Tibial nerve (tissue), 4 donors: ENCODE measurements around the gene ZBTB7C. TPM values are rescaled to one million over a fixed set of nuclear protein-coding genes. Genes with fewer than 3 reads are reported as not detected.

ENCODE experiments used
- DNase-seq, 2 donors: peaks; one replicate each; pipeline ENCODE4 v3.0.0-alpha.2; 2019; ENCODE audit warnings: low spot score in 2 of 2
- H3K27ac ChIP-seq, 4 donors: fragments of 200-600 bp; sonication (generic) in 3 of 4; one replicate each; pipeline ENCODE4 v1.5.1; 2017 to 2019; ENCODE audit warnings: mild to moderate bottlenecking in 1 of 4
- H3K27me3 ChIP-seq, 2 donors: fragments of 200-600 bp; sonication (generic) in 1 of 2; one replicate each; pipeline versions ENCODE4 v1.5.1 to v1.6.0; 2017 to 2019
- H3K36me3 ChIP-seq, 3 donors: fragments of 200-600 bp; sonication (generic); one replicate each; pipeline ENCODE4 v1.5.1; 2018 to 2019
- H3K4me1 ChIP-seq, 4 donors: fragments of 200-600 bp; sonication (generic) in 3 of 4; one replicate each; pipeline ENCODE4 v1.5.1; 2017 to 2019
- H3K4me3 ChIP-seq, 4 donors: fragments of 200-600 bp; sonication (generic) in 3 of 4; one replicate each; pipeline ENCODE4 v1.5.1; 2017 to 2019; ENCODE audit warnings: mild to moderate bottlenecking in 1 of 4, moderate library complexity in 1 of 4
- H3K9me3 ChIP-seq, 4 donors: fragments of 200-600 bp; sonication (generic) in 3 of 4; one replicate each; pipeline ENCODE4 v1.5.1; 2017 to 2019
- EP300 ChIP-seq, 2 donors: sonication (generic); formaldehyde crosslinking; IDR thresholded peaks; one replicate each; pipeline ENCODE4 v1.6.1; 2017; ENCODE audit warnings: antibody characterized with exemption in 2 of 2, mild to moderate bottlenecking in 1 of 2
- POLR2A ChIP-seq, 2 donors: fragments of 450-650 bp; IDR thresholded peaks; one replicate each; pipeline ENCODE4 v1.6.1; 2017; ENCODE audit warnings: antibody characterized with exemption in 2 of 2, mild to moderate bottlenecking in 2 of 2, moderate library complexity in 2 of 2
- WGBS, 2 donors: methylation state at CpG; one replicate each; pipeline ENCODE4 v1.1.5; 2018; 5-methylcytosine and 5-hydroxymethylcytosine counted together
- total RNA-seq, 4 donors: library from RNA; depleted of rRNA; stranded (reverse); fragments of >200 nt; gene quantifications; one replicate each; pipeline ENCODE4 v1.1.0, GENCODE V29; 2016
- TF ChIP-seq, protein P1 (sequence below), 5 experiments: fragments of 200-600 bp in 3 of 5; fragments of 450-650 bp in 2 of 5; sonication (generic) in 3 of 5; IDR thresholded peaks; one replicate each; pipeline ENCODE4 v1.5.1; 2016 to 2019; ENCODE audit warnings: antibody characterized with exemption in 5 of 5, mild to moderate bottlenecking in 3 of 5, moderate library complexity in 2 of 5

The ZBTB7C gene
- total RNA-seq, 4 donors from 2014 or later, result 24.6 to 95.0 (median 75.3) TPM

DNA sequence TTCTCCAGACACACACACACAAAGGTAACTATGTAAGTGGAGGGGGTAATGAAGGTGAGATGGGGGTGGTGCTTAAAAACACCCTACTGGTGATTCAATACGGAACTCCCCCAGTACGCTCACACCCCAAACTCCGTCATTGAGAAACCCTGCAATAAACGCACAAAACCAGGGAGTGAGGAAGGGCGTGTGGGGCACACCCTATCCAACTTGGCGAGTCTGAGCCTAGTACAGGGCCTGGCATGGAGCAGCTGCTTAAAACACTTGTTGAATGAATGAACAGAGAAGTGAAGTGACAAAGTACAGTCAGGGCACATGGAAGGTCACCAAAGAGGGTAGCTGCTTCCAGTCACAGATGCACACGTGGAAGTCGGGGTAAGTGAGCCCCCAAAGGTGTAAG, 331.9 kb downstream of the ZBTB7C start:
- Histone ChIP-seq H3K27ac (no peak overlapping the region), H3K36me3 (no peaks in the 10 kb centered on the region), H3K4me3 (no peak overlapping the region), H3K27me3 (no peaks in the 10 kb centered on the region), H3K4me1 (peaks cover 0 to 40% (median 0%) of the 10 kb centered on the region in 4 donors), H3K9me3 (no peaks in the 10 kb centered on the region)
- DNase-seq, result no peak
- 81 to 89% methylated on average over 8 of the region's 8 CpGs for WGBS, 2 donors
- TF ChIP-seq POLR2A (IDR thresholded peaks at IDR 0.05), result no peak
- TF ChIP-seq, protein P1, sequence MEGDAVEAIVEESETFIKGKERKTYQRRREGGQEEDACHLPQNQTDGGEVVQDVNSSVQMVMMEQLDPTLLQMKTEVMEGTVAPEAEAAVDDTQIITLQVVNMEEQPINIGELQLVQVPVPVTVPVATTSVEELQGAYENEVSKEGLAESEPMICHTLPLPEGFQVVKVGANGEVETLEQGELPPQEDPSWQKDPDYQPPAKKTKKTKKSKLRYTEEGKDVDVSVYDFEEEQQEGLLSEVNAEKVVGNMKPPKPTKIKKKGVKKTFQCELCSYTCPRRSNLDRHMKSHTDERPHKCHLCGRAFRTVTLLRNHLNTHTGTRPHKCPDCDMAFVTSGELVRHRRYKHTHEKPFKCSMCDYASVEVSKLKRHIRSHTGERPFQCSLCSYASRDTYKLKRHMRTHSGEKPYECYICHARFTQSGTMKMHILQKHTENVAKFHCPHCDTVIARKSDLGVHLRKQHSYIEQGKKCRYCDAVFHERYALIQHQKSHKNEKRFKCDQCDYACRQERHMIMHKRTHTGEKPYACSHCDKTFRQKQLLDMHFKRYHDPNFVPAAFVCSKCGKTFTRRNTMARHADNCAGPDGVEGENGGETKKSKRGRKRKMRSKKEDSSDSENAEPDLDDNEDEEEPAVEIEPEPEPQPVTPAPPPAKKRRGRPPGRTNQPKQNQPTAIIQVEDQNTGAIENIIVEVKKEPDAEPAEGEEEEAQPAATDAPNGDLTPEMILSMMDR (IDR thresholded peaks at IDR 0.05), result no peak
- TF ChIP-seq EP300 (IDR thresholded peaks at IDR 0.05), result no peak

DNA sequence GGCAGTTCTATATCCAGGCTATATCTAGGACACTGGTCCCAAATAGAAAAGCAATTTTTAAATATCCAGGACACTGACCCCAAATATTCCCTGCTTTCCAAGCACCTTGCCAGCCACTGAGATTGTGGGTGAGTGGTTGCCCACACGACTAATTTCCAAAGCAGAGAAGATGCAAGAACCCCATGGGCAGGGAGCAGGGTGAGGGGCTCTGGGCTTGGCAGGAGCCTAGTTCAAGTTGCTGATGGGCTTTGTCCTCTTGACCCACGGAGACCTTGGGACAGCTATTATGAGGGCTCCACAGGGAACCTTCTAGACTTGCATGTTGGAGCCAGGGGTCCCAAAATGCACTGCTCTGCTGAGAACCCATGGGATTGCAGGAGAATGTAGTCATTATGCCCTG, 332.7 kb downstream of the ZBTB7C start:
- 52 to 72% methylated on average over 2 of the region's 2 CpGs for WGBS, 2 donors
- no peaks in the 10 kb centered on the region for H3K36me3 ChIP-seq
- H3K9me3 ChIP-seq, result no peaks in the 10 kb centered on the region
- no peak for DNase-seq
- H3K4me3 ChIP-seq, result no peak overlapping the region
- TF ChIP-seq, protein P1 (IDR thresholded peaks at IDR 0.05), result no peak
- TF ChIP-seq EP300 (IDR thresholded peaks at IDR 0.05), result no peak
- TF ChIP-seq POLR2A (IDR thresholded peaks at IDR 0.05), result no peak
- no peak overlapping the region for H3K27ac ChIP-seq
- H3K27me3 ChIP-seq, result no peaks in the 10 kb centered on the region
- peaks cover 0 to 44% (median 0%) of the 10 kb centered on the region in 4 donors for H3K4me1 ChIP-seq

GRCh38 chr18:48075707-48076093, 333.5 kb downstream of the ZBTB7C start:
- no peak overlapping the region for H3K27ac ChIP-seq
- no peaks in the 10 kb centered on the region for H3K9me3 ChIP-seq
- H3K36me3 ChIP-seq, result no peaks in the 10 kb centered on the region
- H3K27me3 ChIP-seq, result no peaks in the 10 kb centered on the region
- H3K4me3 ChIP-seq, result no peak overlapping the region
- WGBS, 2 donors, result 69 to 81% methylated on average over 10 of the region's 10 CpGs
- peaks cover 0 to 44% (median 0%) of the 10 kb centered on the region in 4 donors for H3K4me1 ChIP-seq
- TF ChIP-seq POLR2A (IDR thresholded peaks at IDR 0.05) (no peak), EP300 (IDR thresholded peaks at IDR 0.05) (no peak)
- TF ChIP-seq, protein P1 (IDR thresholded peaks at IDR 0.05), result no peak
- no peak for DNase-seq

DNA sequence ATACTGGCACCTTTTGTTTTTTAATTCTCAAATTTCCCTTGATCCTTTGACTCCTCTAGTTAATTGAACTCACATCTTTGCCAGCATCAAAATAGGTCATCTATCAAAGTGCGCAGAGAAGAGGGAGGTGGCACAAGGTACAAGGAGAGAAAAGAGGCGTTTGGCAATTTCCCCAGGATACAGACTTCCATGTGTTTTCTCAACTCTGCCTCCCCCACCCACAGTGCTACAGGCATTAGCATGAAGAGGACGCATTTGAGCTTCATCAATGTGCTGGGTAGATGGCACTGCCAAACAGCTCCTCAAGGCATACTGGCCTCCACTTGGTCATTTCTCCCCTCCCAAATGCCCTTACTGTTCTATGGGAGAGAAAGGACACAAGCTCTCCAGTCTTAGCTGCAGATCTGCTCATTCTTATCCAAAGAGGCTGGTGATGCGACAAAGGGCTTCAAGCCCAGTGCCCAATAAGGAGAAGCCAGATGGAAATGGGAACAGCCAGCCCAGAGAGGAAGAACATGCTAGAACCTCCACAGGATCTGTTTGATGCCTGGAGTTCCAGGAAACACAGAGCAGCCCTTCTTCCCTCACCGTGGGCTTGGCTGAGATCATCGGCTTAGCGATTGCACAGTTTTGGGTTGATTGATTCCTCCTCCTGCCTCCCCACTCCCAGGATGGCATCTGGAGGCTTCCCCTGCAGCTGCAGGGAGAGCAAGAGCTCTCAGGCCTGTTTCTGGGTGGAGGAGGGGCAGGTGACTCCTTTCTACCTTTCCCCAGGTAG, 334.1 kb downstream of the ZBTB7C start:
- DNase-seq, result no peak
- Histone ChIP-seq H3K9me3 (no peaks in the 10 kb centered on the region), H3K4me1 (peaks cover 0 to 48% (median 0%) of the 10 kb centered on the region in 4 donors), H3K27ac (no peak overlapping the region), H3K36me3 (no peaks in the 10 kb centered on the region), H3K27me3 (no peaks in the 10 kb centered on the region), H3K4me3 (no peak overlapping the region)
- TF ChIP-seq POLR2A (IDR thresholded peaks at IDR 0.05) (no peak), EP300 (IDR thresholded peaks at IDR 0.05) (no peak)
- WGBS, 2 donors, result 69 to 86% methylated on average over 4 to 7 of the region's 7 CpGs

GRCh38 chr18:48073211-48073930, 335.8 kb downstream of the ZBTB7C start:
- no peak for TF ChIP-seq EP300 (IDR thresholded peaks at IDR 0.05)
- TF ChIP-seq, protein P1 (IDR thresholded peaks at IDR 0.05), result no peak
- TF ChIP-seq POLR2A (IDR thresholded peaks at IDR 0.05), result no peak
- Histone ChIP-seq H3K4me1 (peaks cover 0 to 48% (median 0%) of the 10 kb centered on the region in 4 donors), H3K27ac (peak overlapping the region in 2 of 4 donors; percentile 55 to 67), H3K27me3 (no peaks in the 10 kb centered on the region), H3K4me3 (no peak overlapping the region), H3K9me3 (no peaks in the 10 kb centered on the region), H3K36me3 (no peaks in the 10 kb centered on the region)
- WGBS, 2 donors, result 69 to 77% methylated on average over 15 of the region's 15 CpGs
- no peak for DNase-seq
